Measurements from ENCODE around the gene DNASE1L2. TPM values are rescaled to one million over a fixed set of nuclear protein-coding genes. Genes with fewer than 3 reads are reported as not detected.
"Not testable (repeated sequence)": the region's sequence is repeated elsewhere in the genome, so short reads cannot be mapped to it uniquely, and the experiment has no call there.

DNASE1L2 gene
- total and polyA plus RNA-seq, 2 donors (not counting 1 experiment from before 2014, with no cell fraction given): 0.34 to 0.99 TPM

DNA sequence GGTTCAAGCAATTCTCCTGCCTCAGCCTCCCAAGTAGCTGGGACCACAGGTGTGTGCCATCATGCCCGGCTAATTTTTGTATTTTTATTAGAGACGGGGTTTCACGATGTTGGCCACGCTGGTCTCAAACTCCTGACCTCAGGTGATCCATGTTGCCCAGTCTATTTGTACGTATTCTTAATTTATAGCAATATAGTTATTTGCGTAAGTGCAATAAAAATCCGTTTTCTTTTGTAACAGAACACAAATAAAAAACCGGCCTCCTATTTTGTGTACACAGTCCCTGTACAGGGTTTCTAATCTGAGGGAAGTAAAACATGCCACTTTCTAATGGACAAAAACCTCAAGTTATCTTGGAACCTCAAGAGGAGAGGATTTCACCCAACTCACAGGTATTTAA, 24.0 kb downstream of the DNASE1L2 start:
- Histone ChIP-seq H3K36me3 (ENCODE audit: control insufficient read depth, insufficient read depth, low read length) (peaks cover 32% of the 10 kb centered on the region), H2AFZ (ENCODE audit: low read length) (no peak overlapping the region), H3K27ac (ENCODE audit: insufficient read depth, low read length) (no peak overlapping the region), H3K27me3 (ENCODE audit: control insufficient read depth, insufficient read depth, low read length) (no peaks in the 10 kb centered on the region), H3K4me2 (ENCODE audit: extremely low read depth, insufficient read depth, low read length) (no peak overlapping the region), H3K9me3 (ENCODE audit: control insufficient read depth, insufficient read depth, low read depth, low read length) (no peaks in the 10 kb centered on the region), H3K4me1 (ENCODE audit: control insufficient read depth, extremely low read depth, insufficient read depth, low read length) (no peaks in the 10 kb centered on the region), H4K20me1 (ENCODE audit: control insufficient read depth, extremely low read depth, insufficient read depth, low read length) (peaks cover 4% of the 10 kb centered on the region), H3K9ac (ENCODE audit: insufficient read depth, low read length) (no peak overlapping the region), H3K4me3 (replicated peaks in 1 of 4; ENCODE audit: control extremely low read depth in 1 of 4, insufficient read depth in 1 of 4, low read depth in 3 of 4, low read length in 4 of 4) (no peak overlapping the region), H3K79me2 (ENCODE audit: control insufficient read depth, insufficient read depth, low read length) (peaks cover 49% of the 10 kb centered on the region)
- DNase-seq (ENCODE audit: low read depth in 2 of 2): no peak
- TF ChIP-seq EZH2 (IDR thresholded peaks at IDR 0.05; ENCODE audit: low read length, missing control alignments) (no peak), CTCF (conservative IDR thresholded peaks at IDR 0.05 in 1 of 2, IDR thresholded peaks at IDR 0.05 in 1 of 2; ENCODE audit: low read depth in 1 of 2, low read length in 2 of 2) (no peak)

GRCh38 chr16:2263026-2263425, 26.8 kb downstream of the DNASE1L2 start:
- not testable (repeated sequence) for H3K27ac ChIP-seq (ENCODE audit: insufficient read depth, low read length); H3K4me3 ChIP-seq (replicated peaks in 1 of 4; ENCODE audit: control extremely low read depth in 1 of 4, insufficient read depth in 1 of 4, low read depth in 3 of 4, low read length in 4 of 4); H3K9me3 ChIP-seq (ENCODE audit: control insufficient read depth, insufficient read depth, low read depth, low read length); H4K20me1 ChIP-seq (ENCODE audit: control insufficient read depth, extremely low read depth, insufficient read depth, low read length); H3K4me1 ChIP-seq (ENCODE audit: control insufficient read depth, extremely low read depth, insufficient read depth, low read length); H3K4me2 ChIP-seq (ENCODE audit: extremely low read depth, insufficient read depth, low read length); H2AFZ ChIP-seq (ENCODE audit: low read length); H3K27me3 ChIP-seq (ENCODE audit: control insufficient read depth, insufficient read depth, low read length); H3K9ac ChIP-seq (ENCODE audit: insufficient read depth, low read length); DNase-seq (ENCODE audit: low read depth in 2 of 2)
- peaks cover 63% of the 10 kb centered on the region for H3K79me2 ChIP-seq (ENCODE audit: control insufficient read depth, insufficient read depth, low read length)
- peaks cover 17% of the 10 kb centered on the region for H3K36me3 ChIP-seq (ENCODE audit: control insufficient read depth, insufficient read depth, low read length)

GRCh38 chr16:2266887-2267286, 30.6 kb downstream of the DNASE1L2 start:
- Histone ChIP-seq H3K79me2 (ENCODE audit: control insufficient read depth, insufficient read depth, low read length) (peaks cover 74% of the 10 kb centered on the region), H3K36me3 (ENCODE audit: control insufficient read depth, insufficient read depth, low read length) (peaks cover 11% of the 10 kb centered on the region), H3K27ac (ENCODE audit: insufficient read depth, low read length) (peak overlapping the region; percentile 99), H3K4me3 (replicated peaks in 1 of 4; ENCODE audit: control extremely low read depth in 1 of 4, insufficient read depth in 1 of 4, low read depth in 3 of 4, low read length in 4 of 4) (peak overlapping the region; percentile 71 to 89 (median 83)), H3K4me2 (ENCODE audit: extremely low read depth, insufficient read depth, low read length) (peak overlapping the region; percentile 72), H3K9ac (ENCODE audit: insufficient read depth, low read length) (peak overlapping the region; percentile 92)
- peak; percentile 30 to 45 for DNase-seq (ENCODE audit: low read depth in 2 of 2)
- H4K20me1 ChIP-seq (ENCODE audit: control insufficient read depth, extremely low read depth, insufficient read depth, low read length); H3K9me3 ChIP-seq (ENCODE audit: control insufficient read depth, insufficient read depth, low read depth, low read length); H3K27me3 ChIP-seq (ENCODE audit: control insufficient read depth, insufficient read depth, low read length); H3K4me1 ChIP-seq (ENCODE audit: control insufficient read depth, extremely low read depth, insufficient read depth, low read length); H2AFZ ChIP-seq (ENCODE audit: low read length): not testable (repeated sequence)

- H4K20me1 ChIP-seq (ENCODE audit: control insufficient read depth, extremely low read depth, insufficient read depth, low read length): not testable (repeated sequence)
Measured at GRCh38 chr16:2267505-2267912, 31.3 kb downstream of the DNASE1L2 start.

More at GRCh38 chr16:2267505-2267912, 31.3 kb downstream of the DNASE1L2 start:
- not testable (repeated sequence) for H3K9me3 ChIP-seq (ENCODE audit: control insufficient read depth, insufficient read depth, low read depth, low read length); H3K27me3 ChIP-seq (ENCODE audit: control insufficient read depth, insufficient read depth, low read length); H3K4me1 ChIP-seq (ENCODE audit: control insufficient read depth, extremely low read depth, insufficient read depth, low read length); H3K36me3 ChIP-seq (ENCODE audit: control insufficient read depth, insufficient read depth, low read length); DNase-seq (ENCODE audit: low read depth in 2 of 2)
- H3K9ac ChIP-seq (ENCODE audit: insufficient read depth, low read length): peak overlapping the region; percentile 92
- peak overlapping the region; percentile 72 for H3K4me2 ChIP-seq (ENCODE audit: extremely low read depth, insufficient read depth, low read length)
- H3K79me2 ChIP-seq (ENCODE audit: control insufficient read depth, insufficient read depth, low read length): peaks cover 69% of the 10 kb centered on the region
- peak overlapping the region; percentile 73 for H2AFZ ChIP-seq (ENCODE audit: low read length)
- peak overlapping the region; percentile 71 to 89 (median 83) for H3K4me3 ChIP-seq (replicated peaks in 1 of 4; ENCODE audit: control extremely low read depth in 1 of 4, insufficient read depth in 1 of 4, low read depth in 3 of 4, low read length in 4 of 4)
- H3K27ac ChIP-seq (ENCODE audit: insufficient read depth, low read length): peak overlapping the region; percentile 99

Measured in fibroblast of lung (primary cell).